Activated naive CD8-positive, alpha-beta T cell treated with anti-CD3 and anti-CD28 coated beads, Interleukin-2, amount 10 ng/mL, durations not matched to agents 7 days and 5 days (primary cell): ENCODE measurements around the gene FLOT2. TPM values are rescaled to one million over a fixed set of nuclear protein-coding genes. Genes with fewer than 3 reads are reported as not detected.
"Not testable (repeated sequence)": the region's sequence is repeated elsewhere in the genome, so short reads cannot be mapped to it uniquely, and the experiment has no call there.

Experiments
- ATAC-seq: fragments of 150-1000 bp; cut with Tn5 transposase; one replicate; pipeline ENCODE4 v1.10.0; 2021; ENCODE audit warnings: low read depth, moderate library complexity
- POLR2A ChIA-PET: fragments of 350-600 bp; sonication (Branson Sonifier 250); formaldehyde crosslinking; loops from one replicate; lab custom pipeline; 2021; ENCODE audit warnings: antibody characterized with exemption; lab: Charles Lee
- DNase-seq: peaks from one replicate; pipeline ENCODE4 v3.0.0; 2021
- H3K27ac Mint-ChIP-seq: one replicate; pipeline ENCODE4 v1.8.0; 2022; ENCODE audit warnings: mild to moderate bottlenecking, mixed read lengths
- H3K27me3 Mint-ChIP-seq: one replicate; pipeline ENCODE4 v1.8.0; 2022; ENCODE audit warnings: mild to moderate bottlenecking, moderate library complexity, mixed read lengths
- H3K36me3 Mint-ChIP-seq: one replicate; pipeline ENCODE4 v1.8.0; 2021; ENCODE audit warnings: mild to moderate bottlenecking, mixed read lengths
- H3K4me1 Mint-ChIP-seq: one replicate; pipeline ENCODE4 v1.8.0; 2021; ENCODE audit warnings: mixed read lengths
- H3K4me3 Mint-ChIP-seq: one replicate; pipeline ENCODE4 v1.8.0; 2022; ENCODE audit warnings: mild to moderate bottlenecking, moderate library complexity, mixed read lengths
- H3K9me3 Mint-ChIP-seq: one replicate; pipeline ENCODE4 v1.8.0; 2021; ENCODE audit warnings: mixed read lengths
- total RNA-seq, 2 experiments: library from RNA; stranded (reverse); gene quantifications; one replicate each; pipeline ENCODE4 v1.2.3, GENCODE V29; 2021

FLOT2 gene
- total RNA-seq, 2 experiments from 2014 or later = 195 to 216 TPM

- H3K4me3 Mint-ChIP-seq = peak overlapping the region; percentile 92
- H3K27me3 Mint-ChIP-seq = no peaks in the 10 kb centered on the region
- DNase-seq = no peak
- POLR2A ChIA-PET = interaction anchor here (0.7 to 1.0 kb wide), 4 partner anchors 13 to 57 kb away, joined by 3 to 4 read pairs (median 4); no protein-coding TSS in a partner anchor
- peaks cover 8% of the 10 kb centered on the region for H3K36me3 Mint-ChIP-seq
- ATAC-seq = no peak
- peak overlapping the region; percentile 86 for H3K27ac Mint-ChIP-seq
- peaks cover 14% of the 10 kb centered on the region for H3K4me1 Mint-ChIP-seq
- H3K9me3 Mint-ChIP-seq = no peaks in the 10 kb centered on the region
Observed at GRCh38 chr17:28855336-28855679, 42.2 kb downstream of the FLOT2 start.

GRCh38 chr17:28854457-28855335 lies 42.8 kb downstream of the FLOT2 start, which contains the start of gene ERAL1:
Gene ERAL1, plus strand, starts transcription at chr17:28855016. Its CDS starts 19 bp downstream, at chr17:28855035.
- H3K4me1 Mint-ChIP-seq = peaks cover 14% of the 10 kb centered on the region
- peak within 1 kb of the TSS; percentile 92 for H3K4me3 Mint-ChIP-seq
- no peaks in the 10 kb centered on the region for H3K27me3 Mint-ChIP-seq
- POLR2A ChIA-PET = interaction anchor here (1.0 kb wide), 1 partner anchor 44 kb away, joined by 3 read pairs; no protein-coding TSS in a partner anchor
- H3K27ac Mint-ChIP-seq = peak within 1 kb of the TSS; percentile 86
- H3K36me3 Mint-ChIP-seq = peaks cover 7% of the 10 kb centered on the region
- no peaks in the 10 kb centered on the region for H3K9me3 Mint-ChIP-seq
- peak; percentile 100 for ATAC-seq
- peak; percentile 84 for DNase-seq

- peaks cover 5% of the 10 kb centered on the region for H3K36me3 Mint-ChIP-seq
- POLR2A ChIA-PET = interaction anchor here (0.7 kb wide), 1 partner anchor 49 kb away, joined by 5 read pairs; no protein-coding TSS in a partner anchor
- no peak for ATAC-seq
- no peak for DNase-seq
- H3K27me3 Mint-ChIP-seq = no peaks in the 10 kb centered on the region
- H3K9me3 Mint-ChIP-seq = no peaks in the 10 kb centered on the region
- no peak overlapping the region for H3K4me3 Mint-ChIP-seq
- peaks cover 18% of the 10 kb centered on the region for H3K4me1 Mint-ChIP-seq
- H3K27ac Mint-ChIP-seq = no peak overlapping the region
Observed at GRCh38 chr17:28853295-28853694, 44.2 kb downstream of the FLOT2 start.

GRCh38 chr17:28849281-28849680 lies 48.3 kb downstream of the FLOT2 start:
- H3K27ac Mint-ChIP-seq = no peak overlapping the region
- no peaks in the 10 kb centered on the region for H3K9me3 Mint-ChIP-seq
- ATAC-seq (peak; percentile 65), DNase-seq (no peak)
- H3K36me3 Mint-ChIP-seq = no peaks in the 10 kb centered on the region
- H3K4me1 Mint-ChIP-seq = peaks cover 7% of the 10 kb centered on the region
- POLR2A ChIA-PET = interaction anchor here (1.8 to 2.1 kb wide), 2 partner anchors 53 to 103 kb away, joined by 4 to 10 read pairs; partner anchors contain the start of genes DHRS13 and PHF12
- no peaks in the 10 kb centered on the region for H3K27me3 Mint-ChIP-seq
- no peak overlapping the region for H3K4me3 Mint-ChIP-seq

- POLR2A ChIA-PET = interaction anchor here (1.8 to 2.1 kb wide), 2 partner anchors 54 to 103 kb away, joined by 4 to 10 read pairs; partner anchors contain the start of genes DHRS13 and PHF12
- ATAC-seq (peak; percentile 78), DNase-seq (peak; percentile 73)
- not testable (repeated sequence) for H3K27me3 Mint-ChIP-seq, H3K4me1 Mint-ChIP-seq, H3K4me3 Mint-ChIP-seq, H3K36me3 Mint-ChIP-seq, H3K9me3 Mint-ChIP-seq, H3K27ac Mint-ChIP-seq
Observed at GRCh38 chr17:28848667-28849066, 48.9 kb downstream of the FLOT2 start.

- H3K27ac Mint-ChIP-seq, H3K4me3 Mint-ChIP-seq, DNase-seq, H3K9me3 Mint-ChIP-seq, POLR2A ChIA-PET, H3K36me3 Mint-ChIP-seq, H3K27me3 Mint-ChIP-seq, ATAC-seq: not testable (repeated sequence)
- H3K4me1 Mint-ChIP-seq = peaks cover 14% of the 10 kb centered on the region
Observed at GRCh38 chr17:28846699-28847098, 50.8 kb downstream of the FLOT2 start.

- POLR2A ChIA-PET = interaction anchor here (1.7 kb wide), 1 partner anchor 35 kb away, joined by 6 read pairs; no protein-coding TSS in a partner anchor
- Mint-ChIP-seq H3K4me1 (peaks cover 15% of the 10 kb centered on the region), H3K36me3 (peaks cover 3% of the 10 kb centered on the region), H3K27me3 (no peaks in the 10 kb centered on the region), H3K27ac (no peak overlapping the region), H3K4me3 (no peak overlapping the region), H3K9me3 (no peaks in the 10 kb centered on the region)
- DNase-seq (no peak), ATAC-seq (no peak)
Observed at GRCh38 chr17:28846231-28846630, 51.3 kb downstream of the FLOT2 start.

- H3K36me3 Mint-ChIP-seq = peaks cover 5% of the 10 kb centered on the region
- H3K27me3 Mint-ChIP-seq = no peaks in the 10 kb centered on the region
- H3K27ac Mint-ChIP-seq = peak overlapping the region; percentile 48
- POLR2A ChIA-PET = interaction anchor here (0.6 to 3.0 kb wide), 3 partner anchors 49 to 56 kb away, joined by 4 to 15 read pairs (median 5); partner anchors contain the start of gene FLOT2
- H3K9me3 Mint-ChIP-seq = no peaks in the 10 kb centered on the region
- H3K4me3 Mint-ChIP-seq = peak overlapping the region; percentile 50
- peak; percentile 11 for DNase-seq
- no peak for ATAC-seq
- H3K4me1 Mint-ChIP-seq = peaks cover 22% of the 10 kb centered on the region
Observed at GRCh38 chr17:28843816-28844148, 53.8 kb downstream of the FLOT2 start.

GRCh38 chr17:28842282-28843012 lies 55.1 kb downstream of the FLOT2 start, which contains the start of gene FAM222B:
Gene FAM222B, minus strand, starts transcription at chr17:28842790. Its CDS starts 76,123 bp downstream, at chr17:28766667.
- ATAC-seq = peak; percentile 99
- Mint-ChIP-seq H3K9me3 (no peaks in the 10 kb centered on the region), H3K4me1 (peaks cover 21% of the 10 kb centered on the region), H3K4me3 (peak within 1 kb of the TSS; percentile 100), H3K27me3 (no peaks in the 10 kb centered on the region), H3K27ac (peak within 1 kb of the TSS; percentile 97), H3K36me3 (peaks cover 5% of the 10 kb centered on the region)
- DNase-seq = peak; percentile 91
- POLR2A ChIA-PET = interaction anchor here (0.7 to 3.0 kb wide), 16 partner anchors 21 to 131 kb away, joined by 3 to 15 read pairs (median 3); partner anchors contain the start of genes DHRS13, FLOT2, NEK8 and PHF12

GRCh38 chr17:28841901-28842281 lies 55.6 kb downstream of the FLOT2 start:
- Mint-ChIP-seq H3K27ac (peak overlapping the region; percentile 97), H3K36me3 (peaks cover 5% of the 10 kb centered on the region), H3K9me3 (no peaks in the 10 kb centered on the region), H3K27me3 (no peaks in the 10 kb centered on the region), H3K4me1 (peaks cover 21% of the 10 kb centered on the region), H3K4me3 (peak overlapping the region; percentile 100)
- ATAC-seq = peak; percentile 18
- no peak for DNase-seq
- POLR2A ChIA-PET = interaction anchor here (0.7 to 3.0 kb wide), 14 partner anchors 20 to 131 kb away, joined by 3 to 15 read pairs (median 4); partner anchors contain the start of genes DHRS13, FLOT2, NEK8 and PROCA1

GRCh38 chr17:28839221-28839620 lies 58.3 kb downstream of the FLOT2 start:
- H3K27ac Mint-ChIP-seq = peak overlapping the region; percentile 60
- peaks cover 23% of the 10 kb centered on the region for H3K4me1 Mint-ChIP-seq
- POLR2A ChIA-PET = no interaction called here
- ATAC-seq (no peak), DNase-seq (no peak)
- no peaks in the 10 kb centered on the region for H3K27me3 Mint-ChIP-seq
- no peaks in the 10 kb centered on the region for H3K9me3 Mint-ChIP-seq
- H3K4me3 Mint-ChIP-seq = peak overlapping the region; percentile 30
- peaks cover 7% of the 10 kb centered on the region for H3K36me3 Mint-ChIP-seq

- Mint-ChIP-seq H3K36me3 (peaks cover 13% of the 10 kb centered on the region), H3K4me1 (peaks cover 18% of the 10 kb centered on the region)
- H3K4me3 Mint-ChIP-seq, H3K27ac Mint-ChIP-seq, ATAC-seq, H3K27me3 Mint-ChIP-seq, H3K9me3 Mint-ChIP-seq, POLR2A ChIA-PET: not testable (repeated sequence)
- peak; percentile 10 for DNase-seq
Observed at GRCh38 chr17:28836541-28836940, 61.0 kb downstream of the FLOT2 start.

- POLR2A ChIA-PET = interaction anchor here (0.6 kb wide), 1 partner anchor 56 kb away, joined by 3 read pairs; no protein-coding TSS in a partner anchor
- Mint-ChIP-seq H3K36me3 (peaks cover 21% of the 10 kb centered on the region), H3K4me3 (no peak overlapping the region), H3K27me3 (no peaks in the 10 kb centered on the region), H3K9me3 (no peaks in the 10 kb centered on the region), H3K4me1 (peaks cover 12% of the 10 kb centered on the region), H3K27ac (no peak overlapping the region)
- ATAC-seq (no peak), DNase-seq (no peak)
Observed at GRCh38 chr17:28834420-28834819, 63.1 kb downstream of the FLOT2 start.
